Sigmoid colon (tissue), 4 donors: ENCODE data around the gene STRBP.

Experiments used
- POLR2A ChIP-seq, 2 donors: fragments of 450-650 bp; IDR thresholded peaks; one replicate each; pipeline ENCODE4 v1.6.1; 2016; ENCODE audit warnings: antibody characterized with exemption in 2 of 2, mild to moderate bottlenecking in 2 of 2, moderate library complexity in 2 of 2
- POLR2AphosphoS5 ChIP-seq, 4 donors: sonication (generic); formaldehyde crosslinking; IDR thresholded peaks; one replicate each; pipeline ENCODE4 v1.6.1; 2017; ENCODE audit warnings: antibody characterized with exemption in 4 of 4
- TF ChIP-seq, protein P1 (sequence below), 4 experiments: fragments of 450-650 bp in 3 of 4; fragments of 200-600 bp in 1 of 4; IDR thresholded peaks; one replicate each; pipeline ENCODE4 v1.5.1; 2016 to 2019; ENCODE audit warnings: antibody characterized with exemption in 4 of 4, mild to moderate bottlenecking in 3 of 4, moderate library complexity in 2 of 4

DNA sequence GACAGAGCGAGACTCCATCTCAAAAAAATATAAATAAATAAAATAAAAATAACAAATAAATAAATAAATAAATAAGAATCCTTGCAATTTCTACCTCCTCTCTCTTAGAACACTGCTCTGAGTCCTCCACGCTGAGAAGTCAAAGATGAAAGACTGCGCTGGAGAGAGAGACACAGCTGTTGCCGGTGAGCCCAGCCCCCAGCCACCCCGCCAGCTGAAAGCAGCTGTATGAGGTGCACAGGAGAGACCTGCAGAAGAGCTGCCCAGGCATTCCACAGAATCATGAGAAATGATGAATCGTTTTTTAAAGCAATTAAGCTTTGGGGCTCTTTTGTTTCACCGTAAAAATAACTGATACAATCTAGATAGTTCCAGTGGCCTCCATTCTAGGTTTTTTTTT, 16.3 kb upstream of the STRBP start:
- TF ChIP-seq, protein P1, sequence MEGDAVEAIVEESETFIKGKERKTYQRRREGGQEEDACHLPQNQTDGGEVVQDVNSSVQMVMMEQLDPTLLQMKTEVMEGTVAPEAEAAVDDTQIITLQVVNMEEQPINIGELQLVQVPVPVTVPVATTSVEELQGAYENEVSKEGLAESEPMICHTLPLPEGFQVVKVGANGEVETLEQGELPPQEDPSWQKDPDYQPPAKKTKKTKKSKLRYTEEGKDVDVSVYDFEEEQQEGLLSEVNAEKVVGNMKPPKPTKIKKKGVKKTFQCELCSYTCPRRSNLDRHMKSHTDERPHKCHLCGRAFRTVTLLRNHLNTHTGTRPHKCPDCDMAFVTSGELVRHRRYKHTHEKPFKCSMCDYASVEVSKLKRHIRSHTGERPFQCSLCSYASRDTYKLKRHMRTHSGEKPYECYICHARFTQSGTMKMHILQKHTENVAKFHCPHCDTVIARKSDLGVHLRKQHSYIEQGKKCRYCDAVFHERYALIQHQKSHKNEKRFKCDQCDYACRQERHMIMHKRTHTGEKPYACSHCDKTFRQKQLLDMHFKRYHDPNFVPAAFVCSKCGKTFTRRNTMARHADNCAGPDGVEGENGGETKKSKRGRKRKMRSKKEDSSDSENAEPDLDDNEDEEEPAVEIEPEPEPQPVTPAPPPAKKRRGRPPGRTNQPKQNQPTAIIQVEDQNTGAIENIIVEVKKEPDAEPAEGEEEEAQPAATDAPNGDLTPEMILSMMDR (IDR thresholded peaks at IDR 0.05) = no peak
- TF ChIP-seq POLR2A (IDR thresholded peaks at IDR 0.05) (no peak), POLR2AphosphoS5 (IDR thresholded peaks at IDR 0.05) (no peak)
